ENCODE results near the gene PDE2A. TPM values are rescaled to one million over a fixed set of nuclear protein-coding genes. Genes with fewer than 3 reads are reported as not detected.

Gene PDE2A
- total RNA-seq, 6 donors from 2014 or later: 4.7 to 46.1 (median 16.7) TPM

GRCh38 chr11:72585762-72586311 is 88.4 kb downstream of the PDE2A start:
- DNase-seq (peak in 1 of 2 donors; percentile 81), ATAC-seq (ENCODE audit: low FRiP score in 2 of 2) (peak; percentile 76 to 80)
- H3K27ac ChIP-seq: no peak overlapping the region
- peaks cover 0 to 23% (median 16%) of the 10 kb centered on the region in 4 donors for H3K27me3 ChIP-seq
- no peaks in the 10 kb centered on the region for H3K9me3 ChIP-seq
- H3K36me3 ChIP-seq: no peaks in the 10 kb centered on the region
- H3K4me3 ChIP-seq: no peak overlapping the region
- 8 to 9% methylated on average over 11 to 14 of the region's 15 CpGs for WGBS, 2 donors
- H3K4me1 ChIP-seq: peaks cover 15 to 36% (median 28%) of the 10 kb centered on the region in 4 donors
- TF ChIP-seq POLR2AphosphoS5 (IDR thresholded peaks at IDR 0.05) (no peak), POLR2A (IDR thresholded peaks at IDR 0.05) (no peak), EP300 (IDR thresholded peaks at IDR 0.05) (no peak), CTCF (IDR thresholded peaks at IDR 0.05) (peak; percentile 86 to 93 (median 91))

DNA sequence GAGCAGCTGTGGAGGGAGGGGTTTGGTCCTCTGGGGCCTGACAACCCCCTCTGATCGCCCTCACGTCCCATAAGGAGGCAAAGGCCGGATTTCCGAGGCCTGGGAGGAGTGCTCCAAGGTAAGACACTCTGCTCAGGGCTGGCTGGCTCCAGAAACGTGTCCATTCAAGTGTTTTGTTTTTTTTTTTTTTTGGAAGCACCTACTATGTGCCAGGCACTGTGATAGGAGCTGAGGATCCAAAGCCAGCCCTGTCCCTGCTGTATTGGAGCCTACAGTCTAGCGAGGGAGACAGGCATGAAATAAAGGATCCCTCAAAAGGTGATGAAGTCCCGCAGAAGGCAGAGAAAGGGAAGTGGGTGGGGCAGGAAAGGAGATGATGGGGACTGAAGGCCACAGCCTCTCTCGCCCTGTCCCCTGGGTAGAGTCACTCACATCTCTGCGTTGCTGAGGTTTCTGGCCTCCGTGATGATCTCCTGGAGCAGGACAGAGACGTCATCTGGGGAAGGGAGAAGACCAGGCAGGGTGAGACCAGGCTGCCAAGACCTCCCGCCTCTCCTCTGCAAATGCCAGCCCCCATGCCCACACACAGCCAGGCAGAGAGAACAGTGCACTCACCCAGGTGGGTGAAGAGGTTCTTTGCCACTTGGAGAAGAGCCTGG is 89.2 kb downstream of the PDE2A start:
- Histone ChIP-seq H3K9me3 (no peaks in the 10 kb centered on the region), H3K4me3 (peak overlapping the region in 2 of 4 donors; percentile 10 to 17), H3K36me3 (no peaks in the 10 kb centered on the region), H3K4me1 (peaks cover 11 to 29% (median 22%) of the 10 kb centered on the region in 4 donors), H3K27me3 (peaks cover 0 to 15% (median 9%) of the 10 kb centered on the region in 4 donors), H3K27ac (peak overlapping the region in 1 of 4 donors; percentile 35)
- no peak for DNase-seq
- TF ChIP-seq CTCF (IDR thresholded peaks at IDR 0.05): no peak
- TF ChIP-seq POLR2A (IDR thresholded peaks at IDR 0.05): no peak
- no peak for TF ChIP-seq POLR2AphosphoS5 (IDR thresholded peaks at IDR 0.05)
- TF ChIP-seq EP300 (IDR thresholded peaks at IDR 0.05): no peak
- no peak for ATAC-seq (ENCODE audit: low FRiP score in 2 of 2)
- 28 to 49% methylated on average over 10 to 11 of the region's 12 CpGs for WGBS, 2 donors

DNA sequence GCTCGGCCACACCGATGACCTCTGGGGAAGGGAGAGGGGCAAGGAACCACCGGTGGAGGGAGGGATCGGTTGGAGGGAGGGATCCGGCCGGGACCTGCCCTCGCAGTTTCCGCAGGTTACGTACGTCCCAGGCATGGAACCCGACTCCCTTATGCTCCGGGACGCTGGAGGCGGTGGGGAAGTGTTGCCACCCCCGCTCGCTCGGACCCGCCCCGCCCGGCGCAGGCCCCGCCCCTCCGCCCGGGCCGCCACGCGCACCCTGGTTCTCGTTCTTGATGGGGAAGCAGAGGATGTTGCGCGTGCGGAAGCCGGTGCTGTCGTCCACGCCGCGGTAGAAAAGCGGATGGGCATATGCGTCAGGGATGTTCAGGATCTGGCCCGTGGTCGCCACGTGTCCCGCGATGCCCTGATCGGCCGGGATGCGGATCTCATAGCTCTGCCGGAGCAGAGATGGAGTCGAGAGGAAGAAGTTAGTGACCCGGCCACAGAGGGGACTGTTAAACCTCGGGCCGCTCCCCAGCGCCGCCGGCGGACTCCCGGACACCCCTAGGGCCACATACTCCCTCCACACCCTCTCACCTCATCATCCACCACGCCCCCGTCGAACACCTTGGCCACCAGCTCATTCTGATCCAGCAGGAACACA is 89.8 kb downstream of the PDE2A start:
- peak; percentile 80 to 96 for DNase-seq
- Histone ChIP-seq H3K27me3 (peaks cover 0 to 10% (median 4%) of the 10 kb centered on the region in 4 donors), H3K4me1 (peaks cover 7 to 23% (median 16%) of the 10 kb centered on the region in 4 donors), H3K4me3 (peak overlapping the region in 3 of 4 donors; percentile 7 to 17 (median 10)), H3K9me3 (no peaks in the 10 kb centered on the region), H3K36me3 (no peaks in the 10 kb centered on the region), H3K27ac (peak overlapping the region in 1 of 4 donors; percentile 35)
- ATAC-seq (ENCODE audit: low FRiP score in 2 of 2): peak; percentile 35 to 78
- TF ChIP-seq POLR2A (IDR thresholded peaks at IDR 0.05) (peak in 1 of 4 donors; percentile 18), POLR2AphosphoS5 (IDR thresholded peaks at IDR 0.05) (peak in 1 of 2 donors; percentile 16), CTCF (IDR thresholded peaks at IDR 0.05) (no peak), EP300 (IDR thresholded peaks at IDR 0.05) (peak in 1 of 4 donors; percentile 41)
- 9 to 30% methylated on average over 35 to 59 of the region's 59 CpGs for WGBS, 2 donors

GRCh38 chr11:72583616-72584292 is 90.5 kb downstream of the PDE2A start:
- ATAC-seq (ENCODE audit: low FRiP score in 2 of 2): no peak
- DNase-seq: no peak
- 86 to 99% methylated on average over 9 to 22 of the region's 22 CpGs for WGBS, 2 donors
- TF ChIP-seq POLR2AphosphoS5 (IDR thresholded peaks at IDR 0.05) (no peak), POLR2A (IDR thresholded peaks at IDR 0.05) (no peak), CTCF (IDR thresholded peaks at IDR 0.05) (no peak), EP300 (IDR thresholded peaks at IDR 0.05) (no peak)
- Histone ChIP-seq H3K27me3 (peaks cover 0 to 10% (median 4%) of the 10 kb centered on the region in 4 donors), H3K27ac (no peak overlapping the region), H3K9me3 (no peaks in the 10 kb centered on the region), H3K36me3 (no peaks in the 10 kb centered on the region), H3K4me3 (peak overlapping the region in 1 of 4 donors; percentile 10), H3K4me1 (peaks cover 7 to 22% (median 16%) of the 10 kb centered on the region in 4 donors)

Data from upper lobe of left lung (tissue), 6 donors.